Activated CD8-positive, alpha-beta memory T cell treated with anti-CD3 and anti-CD28 coated beads, Interleukin-2, amount 50 U/mL, for 1 hour (primary cell): Measurements from ENCODE around the gene ADAM12.
A peak's percentile ranks its signal among the peaks of the same experiment; 100 is the strongest.
"Not testable (repeated sequence)": the region's sequence is repeated elsewhere in the genome, so short reads cannot be mapped to it uniquely, and the experiment has no call there.

ENCODE experiments used
- DNase-seq: peaks from one replicate; pipeline ENCODE4 v3.0.0-alpha.2; 2020; ENCODE audit errors: extremely low read depth

The ADAM12 gene

GRCh38 chr10:126054191-126054590, 334.1 kb downstream of the ADAM12 start:
- no peak for DNase-seq

GRCh38 chr10:126052171-126052570, 336.1 kb downstream of the ADAM12 start:
- DNase-seq = no peak

GRCh38 chr10:126049759-126050700, 338.2 kb downstream of the ADAM12 start:
- no peak for DNase-seq

DNA sequence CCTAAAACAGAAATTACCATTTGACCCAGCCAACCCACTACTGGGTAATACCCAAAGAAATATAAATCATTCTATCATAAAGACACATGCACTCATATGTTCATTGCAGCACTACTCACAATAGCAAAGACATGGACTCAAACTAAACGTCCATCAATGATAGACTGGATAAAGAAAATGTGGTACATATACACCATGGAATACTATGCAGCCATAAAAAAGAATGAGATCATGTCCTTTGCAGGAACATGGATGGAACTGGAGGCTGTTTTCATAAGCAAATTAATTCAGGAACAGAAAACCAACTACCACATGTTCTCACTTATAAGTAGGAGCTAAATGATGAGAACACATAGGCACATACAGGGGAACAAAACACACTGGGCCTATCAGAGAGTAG, 340.5 kb downstream of the ADAM12 start:
- not testable (repeated sequence) for DNase-seq

- DNase-seq = no peak
Observed at GRCh38 chr10:126046831-126047230, 341.4 kb downstream of the ADAM12 start.

GRCh38 chr10:126045861-126046260, 342.4 kb downstream of the ADAM12 start:
- DNase-seq = no peak

- no peak for DNase-seq
Observed at GRCh38 chr10:126043389-126043788, 344.9 kb downstream of the ADAM12 start.

- no peak for DNase-seq
Observed at GRCh38 chr10:126042906-126043305, 345.4 kb downstream of the ADAM12 start.

GRCh38 chr10:126042354-126042753, 345.9 kb downstream of the ADAM12 start:
- DNase-seq = no peak

GRCh38 chr10:126041804-126042231, 346.5 kb downstream of the ADAM12 start:
- peak; percentile 14 for DNase-seq

GRCh38 chr10:126041117-126041516, 347.2 kb downstream of the ADAM12 start:
- no peak for DNase-seq

- no peak for DNase-seq
Observed at GRCh38 chr10:126037946-126038345, 350.3 kb downstream of the ADAM12 start.

DNA sequence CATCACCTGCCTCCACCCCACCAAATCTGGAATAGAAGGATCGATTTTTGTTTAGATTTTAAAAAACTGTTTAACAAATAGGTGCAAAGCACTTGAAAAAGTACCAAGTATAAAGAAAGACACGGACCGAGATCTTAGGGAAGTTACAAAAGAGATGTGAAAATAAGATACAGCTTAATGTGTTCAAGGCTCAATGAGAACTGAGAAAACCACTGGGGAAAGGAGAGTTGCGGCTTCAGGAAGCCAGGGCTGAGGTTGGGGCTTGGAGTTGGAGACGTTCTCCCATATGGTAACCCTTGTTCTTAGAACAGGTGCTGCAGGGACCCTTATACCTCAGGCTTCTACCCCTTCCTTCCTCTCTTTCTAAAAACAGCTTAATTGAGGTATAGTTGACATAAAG, 351.8 kb downstream of the ADAM12 start:
- DNase-seq = no peak

- no peak for DNase-seq
Observed at GRCh38 chr10:126034586-126034985, 353.7 kb downstream of the ADAM12 start.

GRCh38 chr10:126029999-126030398, 358.3 kb downstream of the ADAM12 start:
- no peak for DNase-seq

DNA sequence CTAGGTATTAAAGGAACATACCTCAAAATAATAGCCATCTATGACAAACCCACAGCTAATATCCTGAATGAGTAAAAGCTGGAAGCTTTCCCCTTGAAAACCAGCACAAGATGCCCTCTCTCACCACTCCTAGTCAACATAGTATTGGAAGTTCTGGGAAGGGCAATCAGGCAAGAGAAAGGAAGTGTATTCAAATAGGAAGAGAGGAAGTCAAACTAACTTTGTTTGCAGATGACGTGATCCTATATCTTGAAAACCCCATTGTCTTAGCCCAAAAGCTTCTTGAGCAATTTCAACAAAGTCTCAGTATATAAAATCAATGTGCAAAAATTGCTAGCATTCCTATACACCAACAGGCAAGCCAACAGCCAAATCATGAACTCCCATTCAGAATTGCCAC, 360.6 kb downstream of the ADAM12 start:
- DNase-seq = no peak

GRCh38 chr10:126022841-126023240, 365.4 kb downstream of the ADAM12 start:
- DNase-seq = no peak

DNA sequence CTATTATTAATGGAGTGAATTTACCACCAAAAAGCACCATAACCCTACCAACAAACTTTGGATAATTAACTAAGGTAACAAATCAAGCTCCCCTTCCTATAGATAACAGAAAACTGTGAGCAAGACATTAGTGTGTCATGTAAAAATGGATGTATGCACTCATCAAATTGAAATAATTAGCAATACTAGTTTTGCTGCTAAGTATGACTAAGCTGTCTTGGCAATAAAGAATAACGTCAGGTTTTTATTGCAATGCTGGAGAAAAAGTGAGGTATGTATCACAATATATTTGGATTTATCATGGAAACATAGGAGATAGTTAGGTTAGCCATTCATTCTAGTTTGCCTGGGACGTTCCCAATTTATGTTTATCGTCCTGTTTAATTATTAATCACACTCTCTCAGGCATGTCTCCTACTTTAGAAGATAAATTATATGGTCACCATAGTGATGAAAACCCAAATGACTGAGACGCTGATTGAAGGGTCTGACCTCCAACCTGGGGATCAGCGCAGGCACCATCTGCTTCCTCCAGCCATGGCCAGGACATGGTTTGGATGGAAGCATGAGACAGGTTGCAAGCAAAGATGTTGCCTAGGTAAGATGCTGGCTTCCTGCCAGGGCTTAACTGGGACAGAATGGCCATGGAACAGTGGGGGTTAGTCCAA, 366.3 kb downstream of the ADAM12 start:
- DNase-seq = no peak

GRCh38 chr10:126017961-126018560, 370.2 kb downstream of the ADAM12 start:
- no peak for DNase-seq

DNA sequence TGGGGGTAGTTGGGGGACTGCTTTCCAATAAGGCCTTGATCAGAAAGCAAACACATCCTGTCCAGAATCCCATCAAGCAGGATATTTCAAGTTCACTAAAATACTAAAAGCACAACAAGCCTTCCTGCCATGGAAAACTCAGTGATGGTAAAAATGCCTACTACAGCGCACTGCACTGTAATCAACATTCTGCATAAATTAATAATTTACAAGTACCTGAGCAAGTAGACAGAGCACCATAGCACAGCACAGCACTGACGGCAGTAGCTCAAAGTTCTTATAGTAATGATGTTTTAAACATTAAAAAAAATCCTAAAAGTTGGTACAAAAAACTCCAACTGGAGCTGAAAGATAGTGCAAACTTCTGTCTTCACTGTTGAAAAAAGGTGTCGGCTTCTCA, 371.4 kb downstream of the ADAM12 start:
- DNase-seq = no peak

- DNase-seq = no peak
Observed at GRCh38 chr10:126016156-126016805, 372.0 kb downstream of the ADAM12 start.

DNA sequence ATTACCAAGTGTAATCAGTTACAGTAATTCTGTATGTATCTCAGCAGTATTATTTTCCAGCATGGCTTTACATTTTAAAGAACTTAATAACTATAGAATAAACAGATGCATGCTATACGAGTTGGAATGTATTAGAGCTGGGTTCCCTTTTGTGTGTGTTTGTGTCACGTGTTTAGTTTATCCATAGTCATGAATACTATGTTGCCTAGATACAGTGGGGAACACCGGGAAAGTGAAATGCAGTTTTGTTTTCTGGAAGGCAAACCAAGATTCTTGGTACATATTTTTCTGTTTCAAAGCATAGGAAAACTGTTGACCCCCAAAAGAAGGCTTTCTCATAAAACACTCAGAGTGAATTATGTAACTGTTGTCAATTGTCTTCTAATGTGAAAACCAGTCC, 372.9 kb downstream of the ADAM12 start:
- DNase-seq = no peak
